ENCODE data around the gene TMEM107. TPM values are rescaled to one million over a fixed set of nuclear protein-coding genes. Genes with fewer than 3 reads are reported as not detected.

The TMEM107 gene
- total RNA-seq, 1 experiment from 2014 or later, result 30.1 TPM

DNA sequence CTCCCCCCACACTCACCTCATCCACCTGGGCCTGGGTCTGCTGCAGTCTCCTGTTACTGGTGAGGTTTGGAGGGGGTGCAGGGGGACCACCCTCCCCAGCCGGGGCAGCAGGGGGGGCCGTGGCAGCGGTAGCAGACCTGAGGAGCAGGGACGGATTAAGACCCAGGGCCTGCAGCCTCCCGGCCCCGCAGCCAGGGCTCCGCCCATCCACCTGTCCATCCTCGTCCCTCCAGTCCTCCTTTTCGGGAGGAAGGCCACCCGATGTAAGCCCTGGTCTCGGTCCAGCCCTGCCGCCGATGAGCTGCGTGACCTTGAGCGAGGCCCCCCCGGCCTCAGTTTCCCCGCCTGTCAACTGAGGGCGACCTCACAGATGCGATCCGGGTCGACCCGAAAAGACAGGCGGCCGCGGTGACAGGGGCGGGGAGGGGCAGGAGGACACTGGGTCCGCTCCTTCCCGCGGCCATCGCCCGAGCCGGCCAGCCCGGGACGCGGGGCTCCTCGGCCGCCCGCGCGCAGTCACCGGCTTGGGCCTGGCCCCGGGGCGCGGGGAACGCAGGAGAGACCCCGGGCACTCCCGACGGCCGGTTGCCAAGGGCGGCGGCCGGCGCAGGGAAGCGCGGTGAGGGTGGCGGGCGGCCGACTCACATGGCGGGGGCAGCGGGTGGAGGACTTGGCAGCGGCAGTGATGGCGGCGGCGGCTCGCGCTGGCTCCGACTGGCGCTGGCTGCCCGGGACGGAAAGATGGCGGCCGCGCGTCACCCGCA is 13.8 kb downstream of the TMEM107 start, which contains the start of gene VAMP2 (continued):
- TF ChIP-seq SP1 (IDR thresholded peaks at IDR 0.05; ENCODE audit: low read depth), result no peak
- TF ChIP-seq, protein P1, sequence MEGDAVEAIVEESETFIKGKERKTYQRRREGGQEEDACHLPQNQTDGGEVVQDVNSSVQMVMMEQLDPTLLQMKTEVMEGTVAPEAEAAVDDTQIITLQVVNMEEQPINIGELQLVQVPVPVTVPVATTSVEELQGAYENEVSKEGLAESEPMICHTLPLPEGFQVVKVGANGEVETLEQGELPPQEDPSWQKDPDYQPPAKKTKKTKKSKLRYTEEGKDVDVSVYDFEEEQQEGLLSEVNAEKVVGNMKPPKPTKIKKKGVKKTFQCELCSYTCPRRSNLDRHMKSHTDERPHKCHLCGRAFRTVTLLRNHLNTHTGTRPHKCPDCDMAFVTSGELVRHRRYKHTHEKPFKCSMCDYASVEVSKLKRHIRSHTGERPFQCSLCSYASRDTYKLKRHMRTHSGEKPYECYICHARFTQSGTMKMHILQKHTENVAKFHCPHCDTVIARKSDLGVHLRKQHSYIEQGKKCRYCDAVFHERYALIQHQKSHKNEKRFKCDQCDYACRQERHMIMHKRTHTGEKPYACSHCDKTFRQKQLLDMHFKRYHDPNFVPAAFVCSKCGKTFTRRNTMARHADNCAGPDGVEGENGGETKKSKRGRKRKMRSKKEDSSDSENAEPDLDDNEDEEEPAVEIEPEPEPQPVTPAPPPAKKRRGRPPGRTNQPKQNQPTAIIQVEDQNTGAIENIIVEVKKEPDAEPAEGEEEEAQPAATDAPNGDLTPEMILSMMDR (IDR thresholded peaks at IDR 0.05 in 2 of 3, conservative IDR thresholded peaks at IDR 0.05 in 1 of 3; ENCODE audit: borderline replicate concordance in 1 of 3, insufficient read depth in 1 of 3, low read depth in 2 of 3, low read length in 2 of 3), result 0 out of 6 replicates have a peak, but pooled peaks of 1 of the 3 experiments have one; percentile 7
- TF ChIP-seq RAD21 (IDR thresholded peaks at IDR 0.05; ENCODE audit: low read depth), result no peak
- TF ChIP-seq JUND (IDR thresholded peaks at IDR 0.05), result no peak
- TF ChIP-seq CBX3 (IDR thresholded peaks at IDR 0.05; ENCODE audit: low read depth), result no peak
- no peak for TF ChIP-seq TCF7L2 (IDR thresholded peaks at IDR 0.05; ENCODE audit: borderline replicate concordance, extremely low read depth, insufficient read depth, insufficient read length)
- TF ChIP-seq EGR1 (IDR thresholded peaks at IDR 0.05; ENCODE audit: low read depth), result no peak
- TF ChIP-seq POLR2A (IDR thresholded peaks at IDR 0.05; ENCODE audit: borderline replicate concordance, extremely low read depth, insufficient read depth, insufficient read length), result no peak
- TF ChIP-seq YY1 (IDR thresholded peaks at IDR 0.05; ENCODE audit: extremely low read depth, insufficient replicate concordance, low read depth, low read length), result peak; percentile 91
- TF ChIP-seq FOSL1 (IDR thresholded peaks at IDR 0.05; ENCODE audit: low read depth), result no peak
- TF ChIP-seq ZNF274 (IDR thresholded peaks at IDR 0.05; ENCODE audit: low read depth, low read length), result no peak
- TF ChIP-seq EZH2 (IDR thresholded peaks at IDR 0.05), result no peak
- TF ChIP-seq, protein P2, sequence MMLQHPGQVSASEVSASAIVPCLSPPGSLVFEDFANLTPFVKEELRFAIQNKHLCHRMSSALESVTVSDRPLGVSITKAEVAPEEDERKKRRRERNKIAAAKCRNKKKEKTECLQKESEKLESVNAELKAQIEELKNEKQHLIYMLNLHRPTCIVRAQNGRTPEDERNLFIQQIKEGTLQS (IDR thresholded peaks at IDR 0.05), result no peak
- peak; percentile 54; the same call in 1 of the 2 replicates for TF ChIP-seq SIN3A (IDR thresholded peaks at IDR 0.05; ENCODE audit: low read depth)
